Naive thymus-derived CD4-positive, alpha-beta T cell (primary cell): ENCODE results near the gene SOD2. TPM values are rescaled to one million over a fixed set of nuclear protein-coding genes. Genes with fewer than 3 reads are reported as not detected.
A peak's percentile ranks its signal among the peaks of the same experiment; 100 is the strongest.
"Not testable (repeated sequence)": the region's sequence is repeated elsewhere in the genome, so short reads cannot be mapped to it uniquely, and the experiment has no call there.

ENCODE experiments used
- ATAC-seq: fragments of 150-1000 bp; cut with Tn5 transposase; 2 replicates; pipeline ENCODE4 v1.10.0; 2021; ENCODE audit warnings: mild to moderate bottlenecking, moderate library complexity
- CTCF ChIA-PET: fragments of 350-600 bp; sonication (Branson Sonifier 250); formaldehyde crosslinking; loops from one replicate; lab custom pipeline; 2021; ENCODE audit warnings: antibody characterized with exemption; lab: Charles Lee
- POLR2A ChIA-PET: fragments of 350-600 bp; sonication (Branson Sonifier 250); formaldehyde crosslinking; loops from one replicate; lab custom pipeline; 2021; ENCODE audit warnings: antibody characterized with exemption, inconsistent platforms; lab: Charles Lee
- DNase-seq, 9 donors: peaks; one replicate each; pipeline versions ENCODE4 v3.0.0 to v3.0.0-alpha.2; 2020 to 2022; ENCODE audit warnings: mixed read lengths in 1 of 9
- H3K27ac ChIP-seq: one replicate; pipeline ENCODE4 v1.7.0; 2013; ENCODE audit warnings: mild to moderate bottlenecking, low read depth, low read length, moderate library complexity
- H3K27me3 ChIP-seq, 2 donors: one replicate each; pipeline ENCODE4 v1.7.0; 2013; ENCODE audit warnings: low read length in 2 of 2, mild to moderate bottlenecking in 2 of 2, moderate library complexity in 2 of 2; ENCODE audit not compliant: control insufficient read depth in 2 of 2, insufficient read depth in 2 of 2
- H3K36me3 ChIP-seq, 3 experiments: 1 replicate in 2 of 3; 2 replicates in 1 of 3; pipeline ENCODE4 v1.7.0; 2013; ENCODE audit warnings: low read length in 3 of 3, mild to moderate bottlenecking in 3 of 3, moderate library complexity in 1 of 3; ENCODE audit not compliant: insufficient read depth in 3 of 3, control insufficient read depth in 2 of 3
- H3K4me1 ChIP-seq, 2 donors: one replicate each; pipeline ENCODE4 v1.7.0; 2013; ENCODE audit warnings: low read length in 2 of 2, mild to moderate bottlenecking in 2 of 2, moderate library complexity in 1 of 2; ENCODE audit not compliant: control insufficient read depth in 2 of 2, insufficient read depth in 2 of 2
- H3K4me3 ChIP-seq: 2 replicates; pipeline ENCODE4 v1.7.0; 2013; ENCODE audit warnings: mild to moderate bottlenecking, low read length
- H3K9me3 ChIP-seq, 3 experiments: 1 replicate in 2 of 3; 2 replicates in 1 of 3; pipeline ENCODE4 v1.7.0; 2013; ENCODE audit warnings: low read length in 3 of 3; ENCODE audit not compliant: control insufficient read depth in 2 of 3
- H3K27ac Mint-ChIP-seq, 9 donors: one replicate each; pipeline ENCODE4 v1.8.0; 2020 to 2022; ENCODE audit warnings: mixed read lengths in 9 of 9, mild to moderate bottlenecking in 8 of 9, moderate library complexity in 5 of 9, inconsistent platforms in 2 of 9
- H3K27me3 Mint-ChIP-seq, 5 donors: one replicate each; pipeline ENCODE4 v1.8.0; 2021 to 2022; ENCODE audit warnings: mixed read lengths in 5 of 5, mild to moderate bottlenecking in 1 of 5
- H3K36me3 Mint-ChIP-seq, 5 donors: one replicate each; pipeline ENCODE4 v1.8.0; 2020 to 2022; ENCODE audit warnings: mixed read lengths in 5 of 5, mild to moderate bottlenecking in 3 of 5, inconsistent platforms in 1 of 5
- H3K4me1 Mint-ChIP-seq, 7 donors: one replicate each; pipeline ENCODE4 v1.8.0; 2020 to 2022; ENCODE audit warnings: mixed read lengths in 7 of 7, mild to moderate bottlenecking in 3 of 7, inconsistent platforms in 1 of 7
- H3K4me3 Mint-ChIP-seq, 10 donors: one replicate each; pipeline ENCODE4 v1.8.0; 2020 to 2022; ENCODE audit warnings: mild to moderate bottlenecking in 10 of 10, mixed read lengths in 10 of 10, moderate library complexity in 6 of 10, inconsistent platforms in 2 of 10
- H3K9me3 Mint-ChIP-seq, 11 donors: one replicate each; pipeline ENCODE4 v1.8.0; 2020 to 2022; ENCODE audit warnings: mixed read lengths in 11 of 11, mild to moderate bottlenecking in 4 of 11, inconsistent platforms in 1 of 11, moderate library complexity in 1 of 11
- intact Hi-C, 2 donors: fragments of 100-400 bp; cut with micrococcal nuclease; formaldehyde crosslinking; loops; one replicate each; pipeline ENCODE4 v1.15.1; 2023
- polyA plus RNA-seq, 2 donors: library from polyadenylated mRNA; unstranded; fragments of 300-500 nt; fragmentation: Illumina TruSeq; gene quantifications; one replicate each; pipeline ENCODE4 v1.2.3, GENCODE V29; 2021
- total RNA-seq, 6 experiments: library from RNA in 5 of 6; stranded (reverse) in 5 of 6; gene quantifications; 1 replicate in 5 of 6; 2 replicates in 1 of 6; pipeline ENCODE4 v1.2.3 and lab custom pipeline; 2021 to 2026

Gene SOD2
- total RNA-seq (100 to 1,000 TPM in 4 of 5 experiments, 10 to 100 TPM in 1; 80.2 to 306 (median 105) TPM), polyA plus RNA-seq (100 to 1,000 TPM; 114 to 128 TPM)

DNA sequence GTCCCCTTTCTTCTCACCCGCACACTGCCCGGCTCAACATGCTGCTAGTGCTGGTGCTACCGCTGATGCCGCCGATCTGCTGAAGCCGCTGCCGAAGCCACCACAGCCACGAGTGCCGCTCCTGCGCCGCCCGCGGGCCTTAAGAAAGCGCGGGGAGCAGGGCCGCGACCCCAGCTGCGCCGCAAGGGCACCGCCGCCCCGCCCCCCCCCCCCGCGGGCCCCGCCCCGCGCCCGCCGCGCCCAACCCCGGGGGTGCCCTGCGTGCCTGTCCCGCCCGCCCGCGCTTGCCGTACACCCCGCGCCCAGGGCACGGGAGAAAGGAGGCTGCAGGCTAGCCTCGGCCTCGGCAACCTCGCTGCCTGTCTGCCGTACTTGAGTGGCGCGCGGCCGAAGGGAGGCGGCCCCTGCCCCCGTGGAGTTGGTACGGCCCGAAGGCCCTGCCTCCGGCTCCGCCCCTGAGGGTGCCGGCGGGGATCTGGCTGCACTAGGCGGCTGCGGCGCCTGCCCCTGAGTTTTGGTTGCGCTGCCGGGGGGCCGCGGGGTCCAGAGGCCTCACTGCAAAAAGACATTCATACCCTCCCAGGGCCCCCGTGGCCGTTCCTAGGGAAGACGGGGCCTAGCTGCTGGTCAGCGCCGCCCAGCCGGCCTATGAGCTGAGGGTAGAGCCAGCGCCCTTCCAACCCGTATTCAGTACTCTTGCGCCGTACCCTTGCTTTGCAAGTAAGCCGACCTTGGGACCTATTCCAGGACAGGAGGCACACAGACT lies at the start of gene SOD2:
Gene SOD2, minus strand, starts transcription at position 114 of the 766 bp plus-strand sequence. Its CDS starts 74 bp downstream, at position 40.
- Mint-ChIP-seq H3K36me3 (peaks cover 0 to 22% (median 14%) of the 10 kb centered on the region in 5 donors), H3K9me3 (peaks cover 0 to 5% (median 0%) of the 10 kb centered on the region in 11 donors), H3K27ac (peak within 1 kb of the TSS; percentile 94 to 98 (median 97)), H3K4me1 (peaks cover 31 to 62% (median 44%) of the 10 kb centered on the region in 7 donors), H3K27me3 (no peaks in the 10 kb centered on the region), H3K4me3 (peak within 1 kb of the TSS; percentile 74 to 97 (median 94))
- H3K27ac ChIP-seq: peak within 1 kb of the TSS; percentile 90
- ChIA-PET POLR2A (interaction anchor here (0.8 to 10.0 kb wide), 9 partner anchors 18 to 322 kb away, joined by 3 to 115 read pairs (median 6); partner anchors contain the start of genes ACAT2, MRPL18, TCP1 and WTAP), CTCF (interaction anchor here (0.9 to 1.5 kb wide), 3 partner anchors 24 to 247 kb away, joined by 3 to 4 read pairs (median 3); partner anchors contain the start of gene WTAP)
- intact Hi-C loops: loop anchor here (1.0 to 10.0 kb wide), 13 partner anchors 34 to 876 kb away; partner anchors contain the start of genes ACAT2 (in 2 of the 2), WTAP (in 2 of the 2), EZR (in 1 of the 2) and MRPL18 (in 1 of the 2)
- H3K4me1 ChIP-seq: peaks cover 18 to 31% of the 10 kb centered on the region in 2 donors
- H3K36me3 ChIP-seq: peaks cover 0 to 19% (median 0%) of the 10 kb centered on the region in 3 experiments
- DNase-seq (peak; percentile 75 to 92 (median 85)), ATAC-seq (peak; percentile 84)
- no peaks in the 10 kb centered on the region for H3K27me3 ChIP-seq
- peak within 1 kb of the TSS; percentile 63 for H3K4me3 ChIP-seq
- H3K9me3 ChIP-seq: no peaks in the 10 kb centered on the region

DNA sequence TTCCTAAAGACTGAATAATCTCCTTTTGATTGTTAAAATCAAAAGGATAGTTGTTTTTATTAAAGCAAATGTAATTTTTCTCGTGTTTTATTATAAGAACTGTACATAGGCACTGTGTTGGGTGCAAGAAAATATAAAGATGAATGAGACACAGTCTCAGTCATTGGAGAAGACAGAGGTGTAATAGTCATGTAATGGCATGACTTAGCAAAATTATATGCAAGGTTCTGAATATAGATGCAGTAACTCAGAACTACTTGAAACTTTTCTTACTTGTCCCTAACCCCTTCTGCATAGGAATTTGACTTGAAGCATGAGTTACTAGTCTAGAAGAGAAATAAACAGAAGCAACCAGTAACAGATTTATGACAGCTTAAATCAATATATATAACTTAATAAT lies 49.1 kb upstream of the SOD2 start:
- CTCF ChIA-PET: interaction anchor here (1.0 kb wide), 1 partner anchor 13 kb away, joined by 3 read pairs; no protein-coding TSS in a partner anchor
- H3K27me3 Mint-ChIP-seq: no peaks in the 10 kb centered on the region

DNA sequence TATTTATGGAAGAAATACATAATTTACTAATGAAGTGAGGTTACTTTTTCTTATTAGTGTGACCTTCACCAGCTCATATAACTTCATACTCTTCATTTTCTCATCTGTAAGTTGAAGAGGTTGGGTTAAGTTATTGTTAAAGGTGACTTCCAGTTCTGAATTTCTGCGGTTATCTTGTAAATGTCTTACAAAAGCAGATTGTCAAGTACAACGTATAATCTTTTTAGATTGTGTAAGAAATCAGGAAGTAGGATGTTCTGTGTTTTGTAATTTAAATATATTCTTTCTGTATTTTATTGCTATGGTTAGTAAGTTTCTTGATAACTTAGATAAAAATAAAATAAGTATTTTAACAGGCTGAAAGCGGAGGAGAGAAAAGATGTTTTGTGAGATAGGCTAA lies 46.3 kb upstream of the SOD2 start:
- no peak for ATAC-seq
- no peak overlapping the region for H3K4me3 ChIP-seq
- CTCF ChIA-PET: no interaction called here
- Mint-ChIP-seq H3K36me3 (peaks cover 6 to 33% (median 17%) of the 10 kb centered on the region in 5 donors), H3K4me1 (peaks cover 11 to 56% (median 49%) of the 10 kb centered on the region in 7 donors), H3K27me3 (no peaks in the 10 kb centered on the region), H3K27ac (peak overlapping the region in 4 of 9 donors; percentile 38 to 82 (median 60)), H3K9me3 (no peaks in the 10 kb centered on the region), H3K4me3 (no peak overlapping the region)
- no peak overlapping the region for H3K27ac ChIP-seq
- H3K4me1 ChIP-seq: peaks cover 10 to 15% of the 10 kb centered on the region in 2 donors
- H3K27me3 ChIP-seq: no peaks in the 10 kb centered on the region
- no peak for DNase-seq
- H3K36me3 ChIP-seq: peaks cover 8 to 67% (median 25%) of the 10 kb centered on the region in 3 experiments
- POLR2A ChIA-PET: interaction anchor here (0.7 to 2.6 kb wide), 2 partner anchors 10 to 54 kb away, joined by 5 to 13 read pairs; no protein-coding TSS in a partner anchor
- intact Hi-C loops: no loop called here
- H3K9me3 ChIP-seq: no peaks in the 10 kb centered on the region

More for the DNA sequence above, 49.1 kb upstream of the SOD2 start:
- ATAC-seq: no peak
- Mint-ChIP-seq H3K27ac (peak overlapping the region in 2 of 9 donors; percentile 35 to 59), H3K4me3 (no peak overlapping the region), H3K9me3 (no peaks in the 10 kb centered on the region), H3K36me3 (peaks cover 10 to 49% (median 35%) of the 10 kb centered on the region in 5 donors), H3K4me1 (peaks cover 6 to 52% (median 43%) of the 10 kb centered on the region in 7 donors)
- Histone ChIP-seq H3K4me1 (peaks cover 5 to 7% of the 10 kb centered on the region in 2 donors), H3K27ac (no peak overlapping the region), H3K36me3 (peaks cover 28 to 88% (median 53%) of the 10 kb centered on the region in 3 experiments), H3K9me3 (no peaks in the 10 kb centered on the region), H3K27me3 (no peaks in the 10 kb centered on the region), H3K4me3 (no peak overlapping the region)
- intact Hi-C loops: no loop called here
- DNase-seq: no peak
- POLR2A ChIA-PET: interaction anchor here (0.5 to 1.6 kb wide), 3 partner anchors 15 to 635 kb away, joined by 3 read pairs; partner anchors contain the start of gene WTAP

DNA sequence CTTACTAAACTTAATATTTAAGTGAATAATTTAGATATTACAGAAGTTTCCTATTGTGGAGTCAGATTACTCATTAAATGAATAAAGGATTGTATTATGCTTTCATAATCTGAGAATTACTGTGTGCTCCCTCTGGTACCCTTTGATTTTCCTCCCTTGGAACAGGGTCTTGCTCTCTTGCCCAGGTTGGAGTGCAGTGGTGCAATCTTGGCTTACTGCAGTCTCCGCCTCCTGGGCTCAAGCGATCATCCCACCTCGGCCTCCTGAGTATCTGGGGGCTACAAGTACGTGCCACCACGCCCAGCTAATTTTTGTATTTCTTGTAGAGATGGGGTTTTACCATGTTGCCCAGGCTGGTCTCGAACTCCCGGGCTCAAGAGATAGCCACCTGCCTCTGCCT lies 43.9 kb upstream of the SOD2 start:
- Histone ChIP-seq H3K27ac (no peak overlapping the region), H3K4me1 (peaks cover 17 to 19% of the 10 kb centered on the region in 2 donors), H3K27me3 (no peaks in the 10 kb centered on the region), H3K9me3 (no peaks in the 10 kb centered on the region), H3K4me3 (no peak overlapping the region), H3K36me3 (peaks cover 0 to 44% (median 9%) of the 10 kb centered on the region in 3 experiments)
- Mint-ChIP-seq H3K27me3 (no peaks in the 10 kb centered on the region), H3K27ac (peak overlapping the region in 1 of 9 donors; percentile 69), H3K9me3 (no peaks in the 10 kb centered on the region), H3K4me1 (peaks cover 25 to 74% (median 62%) of the 10 kb centered on the region in 7 donors), H3K36me3 (peaks cover 6 to 18% (median 12%) of the 10 kb centered on the region in 5 donors), H3K4me3 (no peak overlapping the region)
- CTCF ChIA-PET: no interaction called here
- POLR2A ChIA-PET: interaction anchor here (1.2 to 2.6 kb wide), 4 partner anchors 8 to 45 kb away, joined by 3 to 13 read pairs (median 8); partner anchors contain the start of gene WTAP
- no peak for DNase-seq
- no peak for ATAC-seq
- intact Hi-C loops: loop anchor here in 1 of 2 donors (1.0 kb wide), 1 partner anchor 8 kb away; no protein-coding TSS in a partner anchor

DNA sequence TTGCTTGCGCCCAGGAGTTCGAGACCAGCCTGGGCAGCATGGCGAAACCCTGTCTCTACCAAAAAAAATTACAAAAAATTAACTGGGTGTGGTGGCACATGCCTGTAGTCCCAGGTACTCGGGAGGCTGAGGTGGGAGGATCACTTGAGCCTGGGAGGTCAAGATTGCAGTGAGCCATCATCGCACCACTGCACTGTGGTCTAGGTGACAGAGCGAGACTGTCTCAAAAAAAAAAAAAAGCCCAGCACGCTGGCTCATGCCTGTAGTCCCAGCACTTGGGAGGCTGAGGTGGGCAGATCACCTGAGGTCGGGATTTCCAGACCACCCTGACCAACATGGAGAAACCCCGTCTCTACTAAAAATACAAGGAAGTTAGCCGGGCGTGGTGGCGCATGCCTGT lies 40.4 kb upstream of the SOD2 start:
- peaks cover 38 to 90% (median 82%) of the 10 kb centered on the region in 7 donors for H3K4me1 Mint-ChIP-seq
- CTCF ChIA-PET, intact Hi-C loops: not testable (repeated sequence)

DNA sequence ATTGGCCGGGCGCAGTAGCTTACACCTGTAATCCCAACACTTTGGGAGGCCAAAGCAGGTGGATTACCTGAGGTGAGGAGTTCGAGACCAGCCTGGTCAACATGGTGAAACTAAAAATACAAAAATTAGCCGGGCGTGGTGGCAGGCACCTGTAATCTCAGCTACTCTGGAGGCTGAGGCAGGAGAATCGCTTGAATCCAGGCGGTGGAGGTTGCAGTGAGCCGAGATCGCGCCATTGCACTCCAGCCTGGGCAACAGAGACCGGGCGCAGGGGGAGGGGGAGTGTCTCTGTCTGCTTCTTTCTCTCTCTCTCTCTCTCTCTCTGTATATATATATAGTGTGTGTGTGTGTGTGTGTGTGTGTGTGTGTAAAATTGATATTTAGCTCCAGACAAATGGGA lies 39.5 kb upstream of the SOD2 start:
- H3K9me3 ChIP-seq, CTCF ChIA-PET, H3K4me3 ChIP-seq, H3K27me3 ChIP-seq, DNase-seq, H3K27ac ChIP-seq, intact Hi-C loops, H3K27me3 Mint-ChIP-seq, H3K9me3 Mint-ChIP-seq, ATAC-seq: not testable (repeated sequence)
- Mint-ChIP-seq H3K4me3 (peak overlapping the region in 7 of 10 donors; percentile 30 to 69 (median 55)), H3K4me1 (peaks cover 38 to 86% (median 75%) of the 10 kb centered on the region in 7 donors), H3K36me3 (peaks cover 0 to 16% (median 3%) of the 10 kb centered on the region in 5 donors), H3K27ac (peak overlapping the region in 6 of 9 donors; percentile 8 to 91 (median 60))
- POLR2A ChIA-PET: interaction anchor here (0.6 to 1.5 kb wide), 4 partner anchors 16 to 58 kb away, joined by 3 to 5 read pairs (median 3); partner anchors contain the start of genes MRPL18 and TCP1
- Histone ChIP-seq H3K36me3 (peaks cover 0 to 14% (median 0%) of the 10 kb centered on the region in 3 experiments), H3K4me1 (peaks cover 33% of the 10 kb centered on the region in 2 donors)

More for the DNA sequence above, 40.4 kb upstream of the SOD2 start:
- not testable (repeated sequence) for H3K27ac ChIP-seq, H3K27me3 Mint-ChIP-seq, ATAC-seq, H3K9me3 ChIP-seq, H3K27me3 ChIP-seq, H3K4me3 ChIP-seq, H3K9me3 Mint-ChIP-seq, DNase-seq
- peaks cover 0 to 14% (median 3%) of the 10 kb centered on the region in 5 donors for H3K36me3 Mint-ChIP-seq
- Histone ChIP-seq H3K4me1 (peaks cover 39 to 40% of the 10 kb centered on the region in 2 donors), H3K36me3 (peaks cover 0 to 17% (median 0%) of the 10 kb centered on the region in 3 experiments)
- H3K27ac Mint-ChIP-seq: peak overlapping the region in 3 of 9 donors; percentile 12 to 66 (median 65)
- peak overlapping the region in 6 of 10 donors; percentile 29 to 69 (median 50) for H3K4me3 Mint-ChIP-seq
- POLR2A ChIA-PET: interaction anchor here (0.7 kb wide), 1 partner anchor 57 kb away, joined by 3 read pairs; no protein-coding TSS in a partner anchor
